Cardiac ventricle fibroblast (primary cell): ENCODE results near the gene CYTL1. TPM values are rescaled to one million over a fixed set of nuclear protein-coding genes. Genes with fewer than 3 reads are reported as not detected.

Source experiments
- total RNA-seq: library from RNA; depleted of rRNA; stranded (reverse); fragments of >200 nt; gene quantifications from 2 replicates; pipeline ENCODE4 v1.2.3, GENCODE V29; 2015

Gene CYTL1
- total RNA-seq: 1.9 TPM in 2 replicates

DNA sequence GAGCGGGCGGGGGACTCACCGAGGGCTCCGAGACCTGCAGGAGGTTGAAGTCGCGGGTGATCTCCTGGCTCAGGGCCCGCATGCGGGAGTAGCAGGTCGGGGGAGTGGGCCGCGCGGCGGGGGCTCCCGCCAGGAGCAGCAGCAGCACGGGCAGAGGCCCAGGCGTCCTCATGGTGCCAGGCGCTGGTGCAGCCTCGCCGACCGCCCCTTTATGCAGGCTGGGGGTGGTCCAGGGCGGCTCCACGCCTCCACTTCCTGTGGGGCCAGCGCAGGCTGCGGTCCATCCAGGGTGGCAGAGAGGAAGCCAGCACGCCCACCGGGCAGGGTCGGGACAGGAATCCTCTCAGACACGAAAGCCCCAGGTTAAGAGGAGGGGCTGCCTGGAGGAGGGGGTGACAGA is at the start of gene CYTL1:
Gene CYTL1, minus strand, starts transcription at position 185 of the 400 bp plus-strand sequence. Its CDS starts 13 bp downstream, at position 172.

DNA sequence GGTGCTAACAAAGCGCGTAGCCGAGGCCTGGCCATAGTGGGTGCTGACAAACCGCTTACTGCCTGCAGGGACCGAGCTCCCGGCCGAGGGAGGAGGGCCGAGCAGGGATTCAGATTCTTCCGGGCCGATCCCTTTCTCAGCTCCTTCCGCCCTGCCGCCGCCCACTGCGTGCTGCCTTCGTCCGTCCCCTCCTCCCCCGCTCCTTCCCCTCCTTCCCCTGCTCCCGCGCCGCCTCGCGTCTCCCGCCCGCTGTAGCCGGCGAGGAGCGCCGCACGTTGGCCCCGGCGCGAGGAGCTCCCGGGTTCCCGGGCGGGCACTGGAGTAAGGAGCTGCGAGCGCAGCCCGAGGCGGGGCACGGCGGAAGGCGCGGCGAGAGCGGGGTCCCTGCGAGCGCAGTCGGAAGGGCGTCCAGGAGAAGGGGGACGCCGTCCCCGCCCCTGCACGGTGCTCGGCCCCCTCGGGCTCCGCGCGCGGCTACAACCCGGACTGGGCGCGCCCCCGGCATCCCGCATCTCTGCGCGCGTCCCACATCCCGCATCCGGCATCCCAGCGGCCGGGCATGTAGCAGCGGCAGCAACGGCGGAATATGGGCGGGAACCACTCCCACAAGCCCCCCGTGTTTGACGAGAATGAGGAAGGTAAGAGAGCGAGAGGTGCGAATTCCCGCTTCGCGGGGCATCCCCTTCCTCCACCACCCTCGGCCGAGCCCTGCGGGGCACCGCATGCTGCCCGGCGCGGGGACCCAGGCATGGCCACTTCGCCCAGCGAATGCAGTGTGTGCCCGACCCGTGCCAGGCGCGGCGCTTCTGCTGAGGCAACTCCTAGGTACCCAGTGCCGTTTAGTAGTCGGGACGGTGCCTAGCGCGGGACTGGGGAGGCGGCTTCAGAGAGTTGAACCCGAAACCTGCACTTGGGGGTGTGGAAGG is 32.3 kb upstream of the CYTL1 start, which contains the start of gene STK32B:
Gene STK32B, plus strand, starts transcription at position 203 of the 926 bp plus-strand sequence.

Other genes with a start within 250 kb of the CYTL1 start
- gene MSX1, start 159.8 kb downstream of the CYTL1 start, total RNA-seq: 2.1 and 2.8 TPM in 2 replicates
- 1.7 and 2.3 TPM in 2 replicates for gene STK32B, start 32.0 kb upstream of the CYTL1 start, total RNA-seq